ENCODE results near the gene TRNAU1AP. TPM values are rescaled to one million over a fixed set of nuclear protein-coding genes. Genes with fewer than 3 reads are reported as not detected.

The TRNAU1AP gene
- total RNA-seq, 4 donors from 2014 or later: 19.4 to 34.1 (median 23.2) TPM

DNA sequence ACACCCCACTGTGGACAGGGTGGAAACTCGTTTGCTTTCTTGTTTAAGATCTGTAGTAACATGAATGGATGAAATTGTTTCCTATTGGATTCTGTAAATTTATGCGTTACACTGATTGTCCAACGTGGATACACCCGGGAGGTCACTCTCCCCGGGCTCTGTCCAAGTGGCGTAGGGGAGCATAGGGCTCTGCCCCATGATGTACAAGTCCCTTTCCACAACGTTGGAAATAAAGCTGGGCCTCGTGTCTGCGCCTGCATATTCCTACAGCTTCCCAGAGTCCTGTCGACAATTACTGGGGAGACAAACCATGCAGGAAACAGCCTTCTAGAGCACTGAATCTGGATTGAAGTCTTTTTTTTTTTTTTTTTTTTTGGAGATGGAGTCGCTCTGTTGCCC is 45.6 kb upstream of the TRNAU1AP start:
- Histone ChIP-seq H3K36me3 (peaks cover 34 to 47% (median 44%) of the 10 kb centered on the region in 4 donors), H3K9me3 (no peaks in the 10 kb centered on the region), H3K4me3 (peak overlapping the region; percentile 64 to 73 (median 68)), H3K27me3 (no peaks in the 10 kb centered on the region), H3K27ac (replicated peaks in 1 of 4) (peak overlapping the region; percentile 84 to 91 (median 88)), H3K4me1 (peaks cover 32 to 65% (median 55%) of the 10 kb centered on the region in 4 donors)
- no peak for TF ChIP-seq EP300 (IDR thresholded peaks at IDR 0.05)
- no peak for TF ChIP-seq POLR2A (IDR thresholded peaks at IDR 0.05; ENCODE audit: low read depth)
- TF ChIP-seq, protein P1, sequence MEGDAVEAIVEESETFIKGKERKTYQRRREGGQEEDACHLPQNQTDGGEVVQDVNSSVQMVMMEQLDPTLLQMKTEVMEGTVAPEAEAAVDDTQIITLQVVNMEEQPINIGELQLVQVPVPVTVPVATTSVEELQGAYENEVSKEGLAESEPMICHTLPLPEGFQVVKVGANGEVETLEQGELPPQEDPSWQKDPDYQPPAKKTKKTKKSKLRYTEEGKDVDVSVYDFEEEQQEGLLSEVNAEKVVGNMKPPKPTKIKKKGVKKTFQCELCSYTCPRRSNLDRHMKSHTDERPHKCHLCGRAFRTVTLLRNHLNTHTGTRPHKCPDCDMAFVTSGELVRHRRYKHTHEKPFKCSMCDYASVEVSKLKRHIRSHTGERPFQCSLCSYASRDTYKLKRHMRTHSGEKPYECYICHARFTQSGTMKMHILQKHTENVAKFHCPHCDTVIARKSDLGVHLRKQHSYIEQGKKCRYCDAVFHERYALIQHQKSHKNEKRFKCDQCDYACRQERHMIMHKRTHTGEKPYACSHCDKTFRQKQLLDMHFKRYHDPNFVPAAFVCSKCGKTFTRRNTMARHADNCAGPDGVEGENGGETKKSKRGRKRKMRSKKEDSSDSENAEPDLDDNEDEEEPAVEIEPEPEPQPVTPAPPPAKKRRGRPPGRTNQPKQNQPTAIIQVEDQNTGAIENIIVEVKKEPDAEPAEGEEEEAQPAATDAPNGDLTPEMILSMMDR (IDR thresholded peaks at IDR 0.05): no peak
- no peak for TF ChIP-seq POLR2AphosphoS5 (IDR thresholded peaks at IDR 0.05)
- WGBS: 10% methylated on average over 11 of the region's 11 CpGs
- no peak for DNase-seq (ENCODE audit: extremely low spot score)
- intact Hi-C loops (cut with DNase I): loop anchor here (5.0 kb wide), 1 partner anchor 230 kb away; the partner anchor contains the start of gene YTHDF2

DNA sequence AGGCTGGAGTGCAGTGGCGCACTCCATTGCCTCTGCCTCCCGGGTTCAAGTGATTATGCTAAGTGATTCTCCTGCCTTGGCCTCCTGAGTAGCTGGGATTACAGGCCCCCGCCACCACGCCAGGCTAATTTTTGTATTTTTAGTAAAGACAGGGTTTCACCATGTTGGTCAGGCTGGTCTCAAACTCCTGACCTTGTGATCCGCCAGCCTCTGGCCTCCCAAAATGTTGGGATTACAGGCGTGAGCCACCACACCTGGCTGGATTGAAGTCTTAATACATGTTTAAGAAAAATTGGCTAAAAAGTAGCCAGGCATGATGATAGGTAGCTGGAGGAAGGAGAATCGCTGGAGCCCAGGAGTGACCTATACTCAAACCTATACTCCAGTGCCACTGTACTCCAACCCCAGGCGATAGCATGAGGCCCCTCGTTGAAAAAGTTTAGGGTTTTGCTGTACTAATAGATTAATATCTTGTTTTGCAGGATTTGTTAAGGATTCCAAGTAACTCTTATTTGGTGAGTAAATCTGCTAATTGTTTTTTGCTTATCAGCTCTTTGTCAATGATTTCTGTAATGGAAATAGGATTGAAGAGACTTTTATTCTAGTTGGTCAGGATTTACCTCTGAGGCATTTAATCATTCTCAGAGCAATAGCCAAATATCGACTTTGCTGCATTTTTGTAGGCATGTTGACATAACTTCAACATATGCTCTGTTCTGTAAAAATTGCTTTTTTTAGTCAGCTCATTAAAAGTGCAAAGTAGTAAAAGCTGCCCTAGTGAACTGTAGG is 45.0 kb upstream of the TRNAU1AP start:
- 44% methylated on average over 10 of the region's 10 CpGs for WGBS
- H3K4me3 ChIP-seq: peak overlapping the region; percentile 64 to 73 (median 68)
- peaks cover 34 to 53% (median 50%) of the 10 kb centered on the region in 4 donors for H3K36me3 ChIP-seq
- TF ChIP-seq EP300 (IDR thresholded peaks at IDR 0.05) (no peak), POLR2AphosphoS5 (IDR thresholded peaks at IDR 0.05) (no peak), POLR2A (IDR thresholded peaks at IDR 0.05; ENCODE audit: low read depth) (no peak)
- TF ChIP-seq, protein P1 (IDR thresholded peaks at IDR 0.05): no peak
- peak overlapping the region; percentile 84 to 91 (median 88) for H3K27ac ChIP-seq (replicated peaks in 1 of 4)
- intact Hi-C loops (cut with DNase I): loop anchor here (5.0 kb wide), 1 partner anchor 229 kb away; the partner anchor contains the start of gene YTHDF2
- no peak for DNase-seq (ENCODE audit: extremely low spot score)
- peaks cover 32 to 71% (median 56%) of the 10 kb centered on the region in 4 donors for H3K4me1 ChIP-seq
- no peaks in the 10 kb centered on the region for H3K9me3 ChIP-seq
- no peaks in the 10 kb centered on the region for H3K27me3 ChIP-seq

DNA sequence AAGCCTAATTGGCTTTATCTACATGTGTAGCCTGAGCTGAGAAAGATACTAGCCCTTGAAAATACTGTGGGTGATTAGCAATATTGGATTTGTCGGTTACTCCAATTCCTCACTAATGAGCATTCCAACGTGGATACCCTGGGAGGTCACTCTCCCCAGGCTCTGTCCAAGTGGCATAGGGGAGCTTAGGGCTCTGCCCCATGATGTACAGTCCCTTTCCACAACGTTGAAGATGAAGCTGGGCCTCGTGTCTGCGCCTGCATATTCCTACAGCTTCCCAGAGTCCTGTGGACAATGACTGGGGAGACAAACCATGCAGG is 44.5 kb upstream of the TRNAU1AP start:
- 36% methylated on average over 5 of the region's 5 CpGs for WGBS
- H3K27me3 ChIP-seq: no peaks in the 10 kb centered on the region
- peak overlapping the region; percentile 18 to 90 (median 85) for H3K27ac ChIP-seq (replicated peaks in 1 of 4)
- H3K9me3 ChIP-seq: no peaks in the 10 kb centered on the region
- H3K4me1 ChIP-seq: peaks cover 32 to 75% (median 56%) of the 10 kb centered on the region in 4 donors
- intact Hi-C loops (cut with DNase I): loop anchor here (5.0 kb wide), 1 partner anchor 229 kb away; the partner anchor contains the start of gene YTHDF2
- H3K36me3 ChIP-seq: peaks cover 40 to 59% (median 55%) of the 10 kb centered on the region in 4 donors
- TF ChIP-seq EP300 (IDR thresholded peaks at IDR 0.05) (no peak), POLR2A (IDR thresholded peaks at IDR 0.05; ENCODE audit: low read depth) (no peak), POLR2AphosphoS5 (IDR thresholded peaks at IDR 0.05) (no peak)
- DNase-seq (ENCODE audit: extremely low spot score): no peak
- peak overlapping the region in 3 of 4 donors; percentile 64 to 72 (median 64) for H3K4me3 ChIP-seq

DNA sequence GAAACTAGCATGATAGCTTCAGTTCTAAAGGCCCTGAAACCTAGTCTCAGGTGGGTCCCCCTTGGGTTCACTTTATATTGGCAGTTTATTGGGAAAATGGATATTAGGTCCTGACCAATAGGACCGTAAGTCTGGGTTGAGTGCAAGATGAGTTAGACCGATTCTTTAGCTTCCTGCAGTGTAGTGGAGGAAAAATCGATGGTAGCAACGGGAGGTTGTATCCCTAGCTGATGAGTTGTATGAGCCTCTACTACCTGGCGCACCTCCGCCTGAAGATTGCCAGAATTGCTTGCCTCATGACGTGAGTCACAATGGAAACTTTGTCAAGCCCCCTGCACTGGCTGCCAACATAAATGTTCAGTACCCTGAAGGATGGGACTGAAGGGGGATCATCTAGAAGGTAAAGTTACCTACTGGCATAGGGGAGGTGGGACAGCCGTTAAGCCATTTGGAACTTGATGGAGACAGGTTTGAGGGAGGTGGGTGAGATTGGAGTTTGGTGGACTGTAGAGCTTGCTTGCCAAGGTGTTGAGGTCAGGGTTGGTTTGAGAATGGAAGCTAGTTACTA is 43.1 kb upstream of the TRNAU1AP start:
- no peaks in the 10 kb centered on the region for H3K27me3 ChIP-seq
- no peak for TF ChIP-seq POLR2A (IDR thresholded peaks at IDR 0.05; ENCODE audit: low read depth)
- no peak for TF ChIP-seq POLR2AphosphoS5 (IDR thresholded peaks at IDR 0.05)
- TF ChIP-seq, protein P1 (IDR thresholded peaks at IDR 0.05): no peak
- no peak for TF ChIP-seq EP300 (IDR thresholded peaks at IDR 0.05)
- 63% methylated on average over 4 of the region's 8 CpGs for WGBS
- H3K9me3 ChIP-seq: no peaks in the 10 kb centered on the region
- intact Hi-C loops (cut with DNase I): loop anchor here (5.0 kb wide), 1 partner anchor 228 kb away; the partner anchor contains the start of gene YTHDF2
- peak overlapping the region in 1 of 4 donors; percentile 64 for H3K4me3 ChIP-seq
- H3K36me3 ChIP-seq: peaks cover 46 to 73% (median 69%) of the 10 kb centered on the region in 4 donors
- peak overlapping the region in 3 of 4 donors; percentile 6 to 86 (median 59) for H3K27ac ChIP-seq (replicated peaks in 1 of 4)
- H3K4me1 ChIP-seq: peaks cover 32 to 75% (median 56%) of the 10 kb centered on the region in 4 donors
- no peak for DNase-seq (ENCODE audit: extremely low spot score)
